Left colon (tissue), 2 donors: Measurements from ENCODE around the gene ASCC3. TPM values are rescaled to one million over a fixed set of nuclear protein-coding genes. Genes with fewer than 3 reads are reported as not detected.
"Not testable (repeated sequence)": the region's sequence is repeated elsewhere in the genome, so short reads cannot be mapped to it uniquely, and the experiment has no call there.

Experiments
- ATAC-seq: fragments of 200-7000 bp; cut with Tn5 transposase; one replicate; pipeline ENCODE4 v1.9.1; 2020; ENCODE audit warnings: mild to moderate bottlenecking, moderate library complexity
- DNase-seq, 2 donors: peaks; one replicate each; pipeline ENCODE4 v3.0.0-alpha.2; 2020
- intact Hi-C, 2 donors: fragments of 100-400 bp; cut with DNase I in 1 of 2; cut with micrococcal nuclease in 1 of 2; formaldehyde crosslinking; loops; one replicate each; pipeline versions ENCODE4 v1.11.2 to v1.14.0; 2022; cut with DNase I, micrococcal nuclease
- total RNA-seq, 2 donors: library from RNA; stranded (reverse); fragmentation: NEBNext Ultra II Directional; extraction: Animal tissue kit (Norgen Biotek cat#: 25700); gene quantifications; one replicate each; pipeline ENCODE4 v1.2.1, GENCODE V29; 2021
- donor health status: DM: no; HTN: no; CAD: no.
- donor health status: DM: yes; HTN: yes; CAD: no.

Gene ASCC3
- total RNA-seq, 2 donors from 2014 or later = 28.6 to 37.2 TPM

GRCh38 chr6:100892116-100892515 lies 11.0 kb upstream of the ASCC3 start:
- DNase-seq = no peak
- no peak for ATAC-seq
- intact Hi-C loops = no loop called here

GRCh38 chr6:100891079-100891478 lies 9.9 kb upstream of the ASCC3 start:
- DNase-seq (no peak), ATAC-seq (no peak)

GRCh38 chr6:100890646-100891045 lies 9.5 kb upstream of the ASCC3 start:
- intact Hi-C loops, DNase-seq, ATAC-seq: not testable (repeated sequence)

More at GRCh38 chr6:100891079-100891478, 9.9 kb upstream of the ASCC3 start:
- intact Hi-C loops = no loop called here

- DNase-seq = no peak
- intact Hi-C loops = no loop called here
- ATAC-seq = no peak
Measured at GRCh38 chr6:100889351-100889750, 8.2 kb upstream of the ASCC3 start.

- ATAC-seq (no peak), DNase-seq (no peak)
- intact Hi-C loops = no loop called here
Measured at GRCh38 chr6:100886076-100886475, 4.9 kb upstream of the ASCC3 start.

- intact Hi-C loops = no loop called here
- no peak for ATAC-seq
Measured at GRCh38 chr6:100883347-100883746, 2.2 kb upstream of the ASCC3 start.

GRCh38 chr6:100881707-100882040 lies 545 bp upstream of the ASCC3 start:
- DNase-seq (no peak), ATAC-seq (no peak)
- intact Hi-C loops = no loop called here

More at GRCh38 chr6:100883347-100883746, 2.2 kb upstream of the ASCC3 start:
- no peak for DNase-seq

DNA sequence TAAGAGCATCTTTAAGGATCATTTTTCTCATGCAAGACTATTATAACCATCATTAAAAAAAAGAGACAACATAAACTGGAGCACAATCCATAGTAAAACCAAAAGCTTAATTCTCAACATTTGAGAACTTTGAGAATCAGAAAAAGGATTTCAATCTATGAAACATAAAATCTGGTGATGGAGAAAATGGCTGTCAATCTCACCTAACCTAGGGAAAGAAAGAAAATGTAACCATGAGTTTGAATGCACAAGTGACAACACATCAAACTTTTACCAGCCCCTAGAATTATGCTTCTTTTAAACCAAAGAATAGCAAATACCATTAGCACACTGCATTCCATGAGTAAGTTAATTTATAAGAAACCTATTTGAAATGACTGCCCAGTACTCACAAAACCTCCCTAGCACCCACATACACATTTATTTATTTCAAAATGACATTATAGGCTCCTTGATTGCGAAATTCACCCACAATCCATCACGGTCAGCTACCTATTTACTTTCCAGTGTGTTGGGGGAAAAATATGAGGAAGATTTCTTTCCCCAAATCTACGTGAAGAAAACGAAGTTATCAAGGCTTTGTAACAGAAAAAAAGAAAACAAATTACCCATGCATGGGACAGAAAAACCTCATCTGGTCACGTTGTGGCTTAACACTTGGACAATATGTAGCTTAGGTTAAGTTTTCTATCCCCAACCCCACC lies 828 bp downstream of the ASCC3 start:
- intact Hi-C loops = no loop called here
- no peak for ATAC-seq

DNA sequence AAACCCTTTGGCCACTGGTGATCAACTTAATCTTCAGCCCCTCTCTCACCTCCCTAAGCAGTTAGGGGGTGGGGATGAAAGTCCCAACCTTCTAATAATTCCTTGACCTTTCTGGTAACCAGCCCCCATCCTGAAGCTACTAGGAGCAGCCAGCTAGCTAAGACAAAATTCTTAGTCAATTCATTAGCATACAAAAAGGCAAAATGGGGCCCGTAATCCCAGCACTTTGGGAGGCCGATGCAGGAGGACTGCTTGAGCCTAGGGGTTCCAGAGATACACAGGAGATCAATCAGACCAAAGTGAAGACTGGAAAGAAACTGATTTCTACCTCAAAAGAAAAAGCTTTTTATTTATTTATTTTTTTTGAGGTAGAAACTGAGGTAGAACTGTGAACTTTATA lies 1.8 kb downstream of the ASCC3 start:
- DNase-seq = no peak
- ATAC-seq = no peak
- intact Hi-C loops = no loop called here

More for the DNA sequence above, 828 bp downstream of the ASCC3 start:
- no peak for DNase-seq

GRCh38 chr6:100877851-100878250 lies 3.3 kb downstream of the ASCC3 start:
- intact Hi-C loops = no loop called here
- DNase-seq (no peak), ATAC-seq (no peak)

DNA sequence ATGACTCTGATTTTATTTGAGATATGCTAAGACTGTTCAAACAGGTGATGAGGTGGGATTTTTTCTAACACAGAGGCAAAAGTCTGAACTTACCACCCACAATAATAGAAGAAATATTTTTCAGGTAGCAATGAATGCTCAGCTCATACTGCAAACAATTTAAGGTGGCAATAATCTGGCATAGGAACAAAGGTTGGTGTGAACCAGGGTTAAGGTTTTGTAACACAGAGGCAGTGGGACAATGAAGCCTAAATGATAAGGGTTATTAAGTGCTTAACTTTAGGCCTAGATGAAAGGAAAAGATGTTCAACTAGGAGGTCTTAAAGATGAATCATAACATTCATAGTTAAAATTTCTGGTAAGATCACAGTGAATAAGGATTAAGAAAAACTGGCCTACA lies 4.9 kb downstream of the ASCC3 start:
- DNase-seq = no peak
- ATAC-seq = no peak
- intact Hi-C loops = no loop called here

- intact Hi-C loops = no loop called here
- no peak for DNase-seq
- no peak for ATAC-seq
Measured at GRCh38 chr6:100865525-100865924, 15.6 kb downstream of the ASCC3 start.

DNA sequence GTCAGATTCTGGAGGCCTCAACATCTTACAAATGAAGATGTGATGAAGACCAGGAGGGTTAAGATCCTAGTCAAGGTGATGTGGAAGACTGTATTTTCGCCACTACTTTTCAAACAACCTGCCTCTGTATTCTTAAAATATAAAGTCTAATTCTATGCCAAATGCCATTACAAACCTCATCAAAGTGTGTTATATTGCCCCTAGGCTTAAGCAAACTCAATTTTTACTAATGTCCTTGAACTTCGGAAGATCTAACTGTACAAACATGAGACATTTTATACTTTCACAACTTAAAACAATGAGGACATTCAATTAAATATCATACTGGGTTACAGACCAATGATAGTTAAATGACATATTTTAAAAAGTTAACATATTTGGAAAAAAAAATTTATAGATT lies 19.1 kb downstream of the ASCC3 start:
- intact Hi-C loops = no loop called here
- DNase-seq (no peak), ATAC-seq (peak; percentile 40)

DNA sequence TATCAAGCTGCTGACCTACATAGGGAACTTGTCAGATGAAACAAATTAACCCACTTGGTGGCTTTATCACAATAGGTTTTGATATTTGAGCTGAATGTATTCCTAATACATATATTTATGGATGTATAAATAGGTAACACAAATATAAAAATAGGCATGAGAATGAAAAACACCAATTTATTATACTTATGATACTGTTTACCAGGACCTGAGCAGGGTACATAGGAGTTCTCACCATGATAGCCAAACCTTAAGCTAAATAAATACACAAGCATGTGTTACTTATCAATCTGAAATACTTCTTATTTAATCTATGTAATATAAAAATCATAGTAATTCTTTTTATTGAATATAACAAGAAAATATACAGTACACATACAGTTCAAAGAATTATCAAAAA lies 25.0 kb downstream of the ASCC3 start:
- intact Hi-C loops = no loop called here
- no peak for ATAC-seq
- DNase-seq = no peak

DNA sequence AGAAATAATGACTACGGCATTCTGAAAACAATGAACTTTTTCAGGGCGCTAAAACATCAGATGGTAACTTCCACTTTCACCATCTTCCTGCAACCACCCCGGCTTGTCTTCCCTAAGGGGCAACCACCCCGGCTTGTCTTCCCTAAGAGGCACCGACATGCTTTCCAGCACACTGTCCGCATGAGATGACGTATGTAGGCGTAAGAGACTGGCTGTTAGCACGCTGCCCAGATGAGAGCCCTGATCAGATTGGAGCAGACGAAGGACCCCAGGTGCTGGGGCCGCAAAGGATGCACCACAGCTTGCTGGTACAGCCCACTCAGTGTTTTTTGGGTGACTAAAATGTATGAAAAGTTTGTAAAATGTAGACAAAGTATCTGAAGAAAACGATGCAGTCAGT lies 29.3 kb downstream of the ASCC3 start:
- intact Hi-C loops = no loop called here

DNA sequence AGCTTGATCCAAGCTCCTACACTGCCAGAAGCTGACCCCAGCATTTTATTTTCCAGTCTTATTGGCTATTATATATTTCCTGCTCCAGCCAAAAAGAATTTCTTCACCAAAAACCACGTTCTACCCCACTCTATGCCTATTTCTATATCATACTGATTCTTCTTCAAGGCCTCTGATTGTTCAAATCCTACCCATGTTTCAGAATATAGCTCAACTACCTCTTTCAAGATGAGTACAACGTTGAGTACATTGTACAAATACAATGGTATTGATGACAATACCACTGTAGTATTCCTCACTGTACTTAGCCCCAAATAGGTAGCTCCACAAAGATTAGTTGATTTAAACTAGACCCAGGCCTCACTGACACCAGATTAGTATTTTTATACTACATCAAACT lies 31.0 kb downstream of the ASCC3 start:
- DNase-seq (no peak), ATAC-seq (no peak)
- intact Hi-C loops = no loop called here

More for the DNA sequence above, 29.3 kb downstream of the ASCC3 start:
- DNase-seq (no peak), ATAC-seq (no peak)

DNA sequence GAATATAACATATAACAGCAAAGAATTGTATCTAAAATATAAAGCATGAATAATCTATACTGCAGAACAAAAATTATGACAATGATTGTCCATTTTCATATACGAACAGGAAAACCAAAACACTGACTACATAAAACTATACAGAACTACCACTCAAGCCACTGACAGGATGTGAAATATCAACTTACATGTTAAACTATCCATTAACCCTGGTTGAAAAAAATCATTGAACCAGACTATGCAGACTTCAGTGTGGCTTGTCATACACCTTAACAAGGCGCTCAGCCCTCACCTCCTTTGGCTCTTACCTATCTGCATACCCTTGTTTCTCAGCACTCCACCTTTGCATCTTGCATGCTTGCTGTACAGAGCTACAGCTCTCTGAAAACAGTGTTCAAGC lies 34.9 kb downstream of the ASCC3 start:
- ATAC-seq = no peak
- no peak for DNase-seq
- intact Hi-C loops = no loop called here

DNA sequence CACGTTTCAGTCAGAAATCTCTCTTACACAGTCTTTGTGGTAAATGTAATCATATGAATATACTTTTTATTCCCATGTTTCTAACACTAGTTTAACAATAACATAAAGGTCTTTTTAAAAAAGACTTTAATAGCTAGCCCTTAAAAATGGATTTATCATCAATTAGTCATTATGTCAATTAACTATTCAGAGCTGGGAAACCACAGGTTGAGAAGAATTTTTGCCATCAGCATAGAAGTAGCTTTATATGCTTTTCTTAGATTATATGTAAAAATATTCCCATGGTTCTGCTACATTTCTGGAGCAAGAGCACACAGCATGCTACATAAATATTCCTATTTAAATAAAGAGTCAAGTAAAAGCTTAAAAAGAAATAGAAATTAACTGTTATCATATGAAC lies 35.5 kb downstream of the ASCC3 start:
- no peak for DNase-seq
- intact Hi-C loops = no loop called here
- ATAC-seq = no peak

DNA sequence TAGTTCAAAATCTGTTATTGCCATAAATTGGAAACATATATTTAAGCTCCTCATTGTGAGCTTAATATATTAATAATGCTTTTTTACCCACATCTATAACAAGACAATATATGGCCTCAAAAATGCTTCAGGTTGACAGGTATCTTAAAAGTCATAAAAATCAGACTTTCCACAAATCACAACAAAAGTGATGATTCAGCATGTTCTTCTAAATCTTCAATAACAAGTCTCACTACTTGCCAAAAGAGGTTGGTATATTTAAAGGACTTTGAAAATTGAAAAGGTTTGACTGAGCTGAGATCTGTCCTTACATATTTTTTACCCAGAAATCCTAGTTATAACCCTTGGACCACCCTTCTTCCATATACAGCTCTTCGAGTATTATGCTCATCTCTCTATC lies 41.7 kb downstream of the ASCC3 start:
- ATAC-seq = no peak
- DNase-seq = no peak
- intact Hi-C loops = no loop called here

DNA sequence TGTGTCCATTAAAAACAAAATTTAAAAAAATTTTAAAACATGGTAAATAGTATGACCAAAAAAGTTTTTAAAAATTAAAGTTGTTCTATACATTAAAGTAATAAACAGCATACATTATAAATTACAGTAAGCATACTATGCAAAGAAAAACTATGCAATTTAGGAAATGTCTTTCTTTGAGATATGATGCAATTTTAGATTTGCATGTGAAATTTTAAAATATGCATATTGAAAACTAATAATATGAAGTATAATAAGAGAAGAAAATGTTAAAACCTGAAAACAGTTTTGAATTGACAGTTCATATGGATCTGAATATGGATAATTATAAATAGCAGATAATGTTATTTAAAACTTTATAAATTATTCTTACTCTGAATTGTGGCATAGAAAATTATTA lies 43.1 kb downstream of the ASCC3 start:
- intact Hi-C loops = no loop called here
- DNase-seq (no peak), ATAC-seq (no peak)

GRCh38 chr6:100833972-100834574 lies 47.1 kb downstream of the ASCC3 start:
- intact Hi-C loops = no loop called here
- no peak for DNase-seq
- no peak for ATAC-seq
